Measurements from ENCODE around the gene PSMD11. TPM values are rescaled to one million over a fixed set of nuclear protein-coding genes. Genes with fewer than 3 reads are reported as not detected.

The PSMD11 gene
- total RNA-seq, 1 experiment from 2014 or later: 123 TPM

- Mint-ChIP-seq H3K4me3 (ENCODE audit: unreplicated experiment) (no peak overlapping the region), H3K4me1 (ENCODE audit: insufficient read depth, unreplicated experiment) (no peaks in the 10 kb centered on the region), H3K36me3 (ENCODE audit: insufficient read depth, unreplicated experiment) (peaks cover 4% of the 10 kb centered on the region), H3K9me3 (ENCODE audit: unreplicated experiment) (no peaks in the 10 kb centered on the region), H3K27ac (ENCODE audit: low read depth, unreplicated experiment) (no peak overlapping the region), H3K27me3 (ENCODE audit: insufficient read depth, unreplicated experiment) (no peaks in the 10 kb centered on the region)
- ChIA-PET POLR2A (interaction anchor here (1.0 kb wide), 1 partner anchor 23 kb away, joined by 3 read pairs; no protein-coding TSS in a partner anchor), CTCF (interaction anchor here (0.9 to 1.1 kb wide), 3 partner anchors 9 to 49 kb away, joined by 3 read pairs; no protein-coding TSS in a partner anchor)
- BruUV-seq (replicated peaks): no TSS peak
- DNase-seq (ENCODE audit: unreplicated experiment): no peak
- intact Hi-C loops (cut with micrococcal nuclease): no loop called here
- TF ChIP-seq CTCF (IDR thresholded peaks at IDR 0.05; ENCODE audit: unreplicated experiment): no peak
Observed at GRCh38 chr17:32527146-32527545, 82.8 kb downstream of the PSMD11 start.

GRCh38 chr17:32528825-32529224 lies 84.5 kb downstream of the PSMD11 start:
- ChIA-PET POLR2A (no interaction called here), CTCF (no interaction called here)
- intact Hi-C loops (cut with micrococcal nuclease): no loop called here
- H3K36me3 Mint-ChIP-seq (ENCODE audit: insufficient read depth, unreplicated experiment): peaks cover 4% of the 10 kb centered on the region
- H3K9me3 Mint-ChIP-seq (ENCODE audit: unreplicated experiment): no peaks in the 10 kb centered on the region
- H3K4me3 Mint-ChIP-seq (ENCODE audit: unreplicated experiment): no peak overlapping the region
- no peaks in the 10 kb centered on the region for H3K27me3 Mint-ChIP-seq (ENCODE audit: insufficient read depth, unreplicated experiment)
- no TSS peak for BruUV-seq (replicated peaks)
- no peak for TF ChIP-seq CTCF (IDR thresholded peaks at IDR 0.05; ENCODE audit: unreplicated experiment)
- H3K4me1 Mint-ChIP-seq (ENCODE audit: insufficient read depth, unreplicated experiment): no peaks in the 10 kb centered on the region
- no peak for DNase-seq (ENCODE audit: unreplicated experiment)
- no peak overlapping the region for H3K27ac Mint-ChIP-seq (ENCODE audit: low read depth, unreplicated experiment)

- intact Hi-C loops (cut with micrococcal nuclease): no loop called here
- Mint-ChIP-seq H3K9me3 (ENCODE audit: unreplicated experiment) (no peaks in the 10 kb centered on the region), H3K27ac (ENCODE audit: low read depth, unreplicated experiment) (no peak overlapping the region), H3K4me1 (ENCODE audit: insufficient read depth, unreplicated experiment) (no peaks in the 10 kb centered on the region), H3K27me3 (ENCODE audit: insufficient read depth, unreplicated experiment) (no peaks in the 10 kb centered on the region), H3K36me3 (ENCODE audit: insufficient read depth, unreplicated experiment) (peaks cover 4% of the 10 kb centered on the region), H3K4me3 (ENCODE audit: unreplicated experiment) (no peak overlapping the region)
- CTCF ChIA-PET: no interaction called here
- POLR2A ChIA-PET: no interaction called here
- BruUV-seq (replicated peaks): no TSS peak
- DNase-seq (ENCODE audit: unreplicated experiment): no peak
- TF ChIP-seq CTCF (IDR thresholded peaks at IDR 0.05; ENCODE audit: unreplicated experiment): no peak
Observed at GRCh38 chr17:32529604-32530003, 85.3 kb downstream of the PSMD11 start.

Other genes starting within 250 kb of the PSMD11 start
- gene RHBDL3, start 178.7 kb upstream of the PSMD11 start, total RNA-seq (2022): not detected in 2 replicates
- gene C17orf75, start 102.3 kb upstream of the PSMD11 start, total RNA-seq (2022): 11.5 and 18.1 TPM in 2 replicates
- gene ZNF207, start 94.4 kb upstream of the PSMD11 start, total RNA-seq (2022): 167 and 179 TPM in 2 replicates
- gene CDK5R1, start 42.5 kb downstream of the PSMD11 start, total RNA-seq (2022): 4.0 and 4.4 TPM in 2 replicates

Measured in MCF 10A (cell line).